Measurements from ENCODE around the gene RESP18.

GRCh38 chr2:219350710-219351221 lies 18.2 kb upstream of the RESP18 start:
- TF ChIP-seq, protein P1, sequence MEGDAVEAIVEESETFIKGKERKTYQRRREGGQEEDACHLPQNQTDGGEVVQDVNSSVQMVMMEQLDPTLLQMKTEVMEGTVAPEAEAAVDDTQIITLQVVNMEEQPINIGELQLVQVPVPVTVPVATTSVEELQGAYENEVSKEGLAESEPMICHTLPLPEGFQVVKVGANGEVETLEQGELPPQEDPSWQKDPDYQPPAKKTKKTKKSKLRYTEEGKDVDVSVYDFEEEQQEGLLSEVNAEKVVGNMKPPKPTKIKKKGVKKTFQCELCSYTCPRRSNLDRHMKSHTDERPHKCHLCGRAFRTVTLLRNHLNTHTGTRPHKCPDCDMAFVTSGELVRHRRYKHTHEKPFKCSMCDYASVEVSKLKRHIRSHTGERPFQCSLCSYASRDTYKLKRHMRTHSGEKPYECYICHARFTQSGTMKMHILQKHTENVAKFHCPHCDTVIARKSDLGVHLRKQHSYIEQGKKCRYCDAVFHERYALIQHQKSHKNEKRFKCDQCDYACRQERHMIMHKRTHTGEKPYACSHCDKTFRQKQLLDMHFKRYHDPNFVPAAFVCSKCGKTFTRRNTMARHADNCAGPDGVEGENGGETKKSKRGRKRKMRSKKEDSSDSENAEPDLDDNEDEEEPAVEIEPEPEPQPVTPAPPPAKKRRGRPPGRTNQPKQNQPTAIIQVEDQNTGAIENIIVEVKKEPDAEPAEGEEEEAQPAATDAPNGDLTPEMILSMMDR (conservative IDR thresholded peaks at IDR 0.05 in 1 of 2, IDR thresholded peaks at IDR 0.05 in 1 of 2; ENCODE audit: low read depth in 1 of 2, low read length in 2 of 2): no peak
- no peak for TF ChIP-seq EZH2 (IDR thresholded peaks at IDR 0.05; ENCODE audit: low read length, missing control alignments)
